ENCODE data around the gene GBP7.
A peak's percentile ranks its signal among the peaks of the same experiment; 100 is the strongest.
"Not testable (repeated sequence)": the region's sequence is repeated elsewhere in the genome, so short reads cannot be mapped to it uniquely, and the experiment has no call there.

GBP7 gene

DNA sequence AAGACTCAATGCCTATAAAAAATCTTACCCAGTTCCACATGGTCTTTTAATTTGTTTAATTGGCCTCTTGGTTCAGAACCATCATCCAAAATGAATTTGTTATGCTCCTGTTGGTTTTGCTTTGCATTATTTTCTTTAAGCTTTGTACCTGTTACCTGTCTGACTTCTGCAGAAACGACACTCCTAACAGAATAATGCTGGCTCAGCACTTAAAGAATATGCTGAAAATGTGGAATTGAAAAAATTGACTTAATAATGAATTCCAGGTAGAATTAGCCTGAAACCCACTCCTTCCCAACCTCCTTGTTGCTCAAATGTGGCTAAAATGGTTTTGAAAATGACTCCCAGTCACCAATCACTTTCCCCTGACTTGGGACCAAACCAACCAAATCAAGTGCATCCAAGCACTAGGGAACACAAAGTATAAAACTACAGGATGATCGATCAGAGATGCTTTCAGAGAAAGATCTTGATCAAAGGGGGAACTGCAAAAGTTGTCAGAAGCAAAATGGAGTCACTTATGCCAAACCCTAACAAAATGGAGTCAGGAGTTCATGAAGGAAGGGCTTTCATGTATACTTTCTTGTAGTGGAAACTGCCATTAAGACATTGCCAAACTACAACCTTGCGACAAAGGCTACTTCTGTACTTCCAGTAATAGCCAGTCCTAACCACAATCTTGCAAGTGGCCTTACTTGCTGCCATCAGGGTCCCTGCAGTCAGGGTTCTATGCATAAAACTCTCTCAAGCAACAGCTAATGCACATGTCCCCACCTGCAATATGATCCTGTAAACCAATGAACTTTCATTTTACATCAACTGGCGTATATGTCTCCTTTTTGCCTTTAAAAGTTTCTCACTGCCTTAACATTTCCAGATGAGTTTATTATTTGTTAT lies 5.4 kb downstream of the GBP7 start:
- DNase-seq (ENCODE audit: low read depth in 2 of 3, low spot score in 1 of 3): no peak

DNA sequence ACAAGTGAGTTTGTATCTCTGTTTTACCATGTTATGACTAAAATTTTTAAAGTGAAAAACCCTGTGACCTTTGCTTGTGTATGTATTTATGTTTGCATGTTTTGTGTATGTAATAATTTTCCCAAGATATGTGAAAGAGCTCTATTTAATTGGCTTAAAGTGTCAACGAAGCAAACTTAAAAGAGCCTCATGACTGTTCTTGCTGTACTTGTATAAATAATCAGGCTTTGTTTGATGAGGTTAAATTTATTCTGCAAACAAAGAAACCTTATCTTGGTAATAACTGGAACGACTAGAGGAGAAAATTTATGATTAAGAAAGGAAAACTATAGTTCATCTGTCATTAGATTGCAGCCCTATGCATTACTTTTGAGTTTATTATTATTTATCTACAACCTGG lies 6.6 kb downstream of the GBP7 start:
- no peak for DNase-seq (ENCODE audit: low read depth in 2 of 3, low spot score in 1 of 3)

DNA sequence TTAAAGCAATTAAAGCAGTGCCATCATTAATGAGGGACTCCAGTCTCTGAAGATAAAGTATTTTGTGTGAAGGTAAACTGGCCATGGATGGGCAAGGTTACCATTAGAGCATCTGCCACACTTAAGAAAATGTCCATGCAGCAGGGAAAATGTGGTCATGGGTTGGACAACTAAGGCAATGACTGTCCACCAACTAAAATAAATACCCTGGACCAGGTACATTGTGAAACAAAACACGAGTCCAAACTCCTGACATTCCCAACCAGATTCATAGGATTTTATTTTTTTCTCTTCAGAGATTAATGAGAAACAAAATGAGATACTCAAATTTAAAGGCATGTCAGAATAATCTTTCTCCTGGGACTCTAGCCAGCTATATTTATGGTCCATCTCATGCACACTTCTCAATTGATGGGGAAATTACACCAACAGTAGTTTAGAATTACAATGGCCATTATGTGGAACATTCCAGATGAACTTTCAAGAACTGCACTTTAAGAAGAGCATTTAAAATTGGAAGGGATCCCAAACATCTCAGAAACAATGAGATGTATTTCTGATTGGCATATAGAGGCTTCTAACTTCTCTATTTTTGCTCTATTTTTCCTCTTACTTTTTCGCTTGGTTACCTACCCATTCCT lies 8.1 kb downstream of the GBP7 start:
- no peak for DNase-seq (ENCODE audit: low read depth in 2 of 3, low spot score in 1 of 3)

DNA sequence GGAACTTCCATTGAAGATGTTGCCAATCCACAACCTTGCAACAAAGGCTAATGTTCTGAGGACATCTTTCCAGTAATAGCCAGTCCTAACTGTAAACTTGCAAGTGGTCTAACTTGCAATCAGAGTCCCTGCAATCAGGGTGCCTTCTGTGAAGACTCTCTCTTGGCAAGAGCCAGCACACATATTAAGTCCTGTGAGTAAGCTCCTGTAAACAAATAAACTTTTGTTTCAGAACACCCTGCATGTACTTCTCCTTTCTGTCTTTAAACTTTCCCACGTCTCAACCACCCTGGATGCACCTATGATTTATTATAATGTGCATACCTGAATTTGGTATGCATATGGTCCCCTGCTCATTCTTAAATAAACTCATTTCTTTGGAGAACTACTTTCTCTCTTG lies 9.1 kb downstream of the GBP7 start:
- no peak for DNase-seq (ENCODE audit: low read depth in 2 of 3, low spot score in 1 of 3)

DNA sequence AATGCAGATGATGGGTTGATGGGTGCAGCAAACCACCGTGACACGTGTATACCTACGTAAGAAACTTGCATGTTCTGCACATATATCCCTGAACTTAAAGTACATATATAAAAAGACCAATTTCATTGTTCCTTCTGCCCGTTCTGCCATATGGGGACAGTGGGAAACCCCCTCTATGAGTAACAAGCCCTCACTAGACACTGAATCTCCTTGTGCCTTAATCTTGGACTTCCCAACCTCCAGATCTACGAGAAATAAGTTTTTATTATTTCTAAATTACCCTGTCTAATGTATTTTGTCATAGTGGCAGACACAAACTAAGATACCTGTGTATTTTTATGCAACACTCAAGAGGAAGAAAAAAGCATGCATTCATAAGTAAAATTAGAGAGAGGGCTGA lies 10.0 kb downstream of the GBP7 start:
- no peak for DNase-seq (ENCODE audit: low read depth in 2 of 3, low spot score in 1 of 3)

DNA sequence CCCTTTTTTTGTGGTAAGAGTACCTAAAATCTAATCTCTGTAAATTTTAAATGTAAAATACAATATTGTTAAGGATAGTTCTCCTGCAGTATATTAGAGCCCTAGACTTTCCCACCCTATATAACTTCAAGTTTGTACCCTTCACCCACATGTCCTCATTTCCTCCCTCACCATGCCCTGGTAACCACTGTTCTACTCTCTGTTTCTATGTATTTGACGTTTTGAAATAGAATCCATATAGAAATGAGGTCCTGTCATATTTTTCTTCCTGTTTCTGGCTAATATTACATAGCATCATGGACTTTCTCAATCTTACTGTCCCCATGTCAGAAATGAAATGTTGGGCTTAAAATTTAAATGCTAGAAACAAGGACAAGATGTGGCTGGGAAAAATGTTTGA lies 24.8 kb downstream of the GBP7 start:
- DNase-seq (ENCODE audit: low read depth in 2 of 3, low spot score in 1 of 3): no peak

DNA sequence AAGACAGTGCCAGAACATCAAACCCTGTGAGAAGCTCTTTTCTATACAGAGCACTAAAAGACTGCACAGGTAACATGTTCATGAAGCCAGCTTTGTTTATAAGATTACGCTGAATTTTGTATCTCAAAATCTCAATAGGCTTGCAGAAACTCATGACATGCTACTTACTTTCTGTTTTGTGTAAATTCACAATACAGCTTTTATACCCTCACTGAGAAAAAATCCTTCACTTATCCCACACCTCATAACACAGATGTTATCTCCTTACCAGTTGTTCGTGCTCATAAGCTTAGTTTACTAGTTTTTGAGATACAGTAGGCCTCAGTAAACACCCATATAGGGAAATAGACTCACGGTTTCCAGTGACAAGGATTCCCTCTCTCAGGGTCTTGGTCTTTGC lies 25.8 kb downstream of the GBP7 start:
- DNase-seq (ENCODE audit: low read depth in 2 of 3, low spot score in 1 of 3): no peak

DNA sequence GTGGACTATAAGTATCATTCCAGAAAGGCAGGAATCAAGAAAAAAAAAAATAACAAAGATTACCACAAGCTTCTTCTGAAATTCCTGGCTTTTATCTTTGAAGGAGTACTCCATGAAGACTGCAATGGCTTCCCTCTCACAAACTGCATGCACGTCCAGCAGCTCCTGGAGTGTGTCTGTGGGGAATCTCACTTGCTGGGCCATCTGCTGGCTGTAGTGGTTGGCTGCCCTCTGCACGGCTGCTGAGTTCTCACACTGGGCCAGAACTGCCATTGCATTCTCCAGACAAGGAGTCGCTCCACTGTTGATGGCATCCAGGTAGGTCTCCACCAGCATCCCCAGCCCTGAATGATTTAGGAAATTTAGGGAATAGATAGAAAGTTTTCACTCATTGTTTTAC lies 26.6 kb downstream of the GBP7 start:
- DNase-seq (ENCODE audit: low read depth in 2 of 3, low spot score in 1 of 3): no peak

DNA sequence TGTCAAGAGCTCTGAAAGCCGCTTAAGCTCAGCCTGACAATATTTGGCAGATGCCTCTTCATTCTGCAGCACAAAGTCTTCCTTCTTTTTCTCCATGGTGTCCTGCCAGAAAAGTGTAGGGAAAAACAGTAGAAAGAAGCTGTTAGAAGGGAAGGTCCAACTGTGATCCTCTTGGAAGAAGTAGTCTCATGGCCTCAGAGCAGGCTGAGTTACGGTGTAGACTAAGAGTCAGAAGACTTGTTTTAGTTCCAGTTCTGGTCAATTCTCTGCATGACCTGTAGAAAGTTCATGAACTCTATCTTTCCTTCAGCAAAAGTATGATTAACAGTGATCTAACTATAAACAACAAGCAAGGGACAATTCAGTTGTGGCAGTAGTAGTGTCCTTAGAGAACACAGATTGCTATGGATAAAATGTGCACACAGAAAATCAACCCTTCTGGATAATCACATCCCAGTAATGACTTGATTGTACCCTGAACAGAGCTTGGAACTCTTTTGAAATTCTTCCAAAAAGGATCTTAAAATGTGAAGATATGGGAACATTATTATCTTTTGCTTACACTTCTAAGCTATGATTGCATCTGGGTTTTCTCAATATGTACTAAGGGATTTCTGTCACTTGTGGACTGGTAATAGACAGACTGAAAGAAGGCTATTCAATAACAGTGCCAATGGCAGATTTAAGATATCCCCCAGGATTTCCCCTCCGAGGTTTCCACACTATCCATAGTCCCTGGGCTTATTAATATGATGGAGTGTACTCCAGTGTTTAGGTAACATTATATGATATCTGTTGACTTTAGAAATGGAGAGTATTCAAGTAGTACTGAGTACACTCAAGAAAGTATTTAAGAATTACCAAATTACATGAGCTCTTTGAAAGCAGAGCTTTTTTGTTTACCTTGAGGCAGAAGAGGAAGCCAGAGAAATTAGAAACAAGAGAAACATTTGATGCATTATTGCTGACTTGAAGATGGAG lies 27.8 kb downstream of the GBP7 start:
- no peak for DNase-seq (ENCODE audit: low read depth in 2 of 3, low spot score in 1 of 3)

DNA sequence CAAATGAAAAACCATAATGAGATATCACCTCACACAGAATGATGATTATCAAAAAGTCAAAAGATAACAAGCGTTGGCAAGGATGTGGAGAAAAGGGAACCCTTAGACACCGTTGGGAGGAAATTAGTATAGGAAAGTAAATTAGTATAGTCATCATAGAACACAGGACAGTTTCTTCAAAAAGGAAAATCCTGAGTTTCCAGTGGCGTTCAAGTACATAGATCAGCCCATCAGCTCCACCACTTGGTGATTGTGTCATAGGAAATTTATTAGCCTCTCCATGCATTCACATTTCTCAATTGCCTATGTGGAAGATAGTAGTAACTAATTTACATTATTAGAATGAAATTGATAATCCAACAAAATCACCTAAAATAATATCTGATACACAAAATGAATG lies 29.1 kb downstream of the GBP7 start:
- no peak for DNase-seq (ENCODE audit: low read depth in 2 of 3, low spot score in 1 of 3)

DNA sequence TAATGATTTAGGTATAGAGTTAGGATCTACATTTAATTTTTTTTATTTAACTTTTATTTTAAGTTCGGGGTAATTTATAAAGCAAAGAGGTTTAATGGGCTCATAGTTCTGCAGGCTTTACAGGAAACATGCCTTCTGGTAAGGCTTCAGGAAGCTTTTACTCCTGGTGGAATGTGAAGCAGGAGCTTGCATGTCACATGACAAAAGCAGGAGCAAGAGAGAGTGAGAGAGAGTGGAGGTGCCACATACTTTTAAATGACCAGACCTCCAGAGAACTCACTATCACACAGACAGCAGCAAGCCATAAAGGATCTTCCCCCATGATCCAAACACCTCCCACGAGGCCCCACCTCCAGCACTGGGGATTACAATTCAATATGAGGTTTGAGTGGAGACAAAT lies 32.3 kb downstream of the GBP7 start:
- no peak for DNase-seq (ENCODE audit: low read depth in 2 of 3, low spot score in 1 of 3)

DNA sequence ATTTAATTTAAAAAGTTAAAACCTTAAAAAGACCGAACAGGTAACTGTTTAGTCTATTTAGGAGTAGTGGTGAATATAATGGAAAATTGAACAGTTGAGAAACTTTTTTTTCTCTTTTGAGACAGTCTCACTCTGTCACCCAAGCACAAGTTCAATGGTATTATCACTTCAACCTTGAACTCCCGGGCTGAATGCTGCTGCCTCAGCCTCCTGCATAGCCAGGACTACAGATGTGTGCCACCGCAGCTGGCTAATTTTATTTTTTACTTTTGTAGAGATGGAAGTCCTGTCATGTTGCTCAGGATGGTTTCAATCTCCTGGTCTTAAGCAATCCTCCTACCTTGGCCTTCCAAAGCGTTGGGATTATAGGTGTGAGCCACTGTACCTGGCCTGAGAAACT lies 33.6 kb downstream of the GBP7 start:
- no peak for DNase-seq (ENCODE audit: low read depth in 2 of 3, low spot score in 1 of 3)

DNA sequence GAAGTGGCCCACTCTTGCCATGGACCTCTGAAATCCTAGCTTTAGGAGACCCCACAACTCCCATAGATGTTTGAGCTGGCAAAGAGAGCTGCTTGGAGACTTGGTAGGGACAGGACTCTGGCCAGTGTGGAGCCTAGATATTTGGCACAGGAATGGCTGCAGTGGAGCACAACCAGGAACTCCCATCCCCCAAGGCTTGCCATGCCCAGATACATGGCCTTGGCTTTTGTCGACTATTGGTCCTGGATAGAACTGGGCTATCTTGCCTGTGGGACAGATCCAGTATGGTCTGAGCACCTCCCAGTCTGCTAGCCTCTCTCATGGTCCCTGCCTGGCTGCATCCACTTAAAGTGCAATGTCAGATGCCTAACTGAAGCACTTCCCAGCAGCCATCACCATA lies 42.1 kb downstream of the GBP7 start:
- DNase-seq (ENCODE audit: low read depth in 2 of 3, low spot score in 1 of 3): no peak

DNA sequence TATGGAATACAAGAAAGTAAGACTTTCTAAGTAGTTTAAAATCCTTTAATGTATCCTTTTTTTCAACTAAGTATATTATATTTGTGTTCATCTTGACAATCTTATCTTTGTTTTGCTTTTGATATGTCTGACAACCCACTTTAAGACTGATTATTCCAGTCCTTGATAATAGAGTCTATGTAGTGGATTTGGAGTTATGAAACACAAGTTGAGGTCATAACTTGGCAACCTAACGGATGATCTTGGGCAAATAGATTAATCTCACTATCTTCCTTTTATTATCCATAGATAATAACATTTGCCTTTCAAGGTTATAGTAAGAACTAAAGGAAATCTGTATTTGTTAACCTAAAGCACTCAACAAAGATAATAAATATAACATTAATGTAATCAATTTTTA lies 45.1 kb downstream of the GBP7 start:
- DNase-seq (ENCODE audit: low read depth in 2 of 3, low spot score in 1 of 3): no peak

DNA sequence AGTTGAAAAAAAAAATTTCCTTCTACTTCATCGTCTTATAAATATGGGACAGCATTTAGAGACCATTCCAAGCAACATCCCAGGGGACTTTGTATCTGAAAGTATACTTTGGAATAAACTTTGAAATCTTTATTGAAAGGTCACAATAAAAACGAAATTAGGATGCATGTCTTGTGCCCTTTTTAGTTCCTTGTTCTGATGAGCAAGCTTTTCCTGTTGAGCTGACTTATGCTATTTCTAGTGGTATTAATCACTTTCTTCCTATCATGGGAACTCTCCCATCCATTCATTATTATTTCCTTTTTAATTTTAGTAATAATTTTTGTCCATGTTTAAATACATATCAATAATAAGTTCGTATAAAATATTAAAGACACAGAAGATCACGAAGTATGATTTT lies 45.9 kb downstream of the GBP7 start:
- DNase-seq (ENCODE audit: low read depth in 2 of 3, low spot score in 1 of 3): no peak

DNA sequence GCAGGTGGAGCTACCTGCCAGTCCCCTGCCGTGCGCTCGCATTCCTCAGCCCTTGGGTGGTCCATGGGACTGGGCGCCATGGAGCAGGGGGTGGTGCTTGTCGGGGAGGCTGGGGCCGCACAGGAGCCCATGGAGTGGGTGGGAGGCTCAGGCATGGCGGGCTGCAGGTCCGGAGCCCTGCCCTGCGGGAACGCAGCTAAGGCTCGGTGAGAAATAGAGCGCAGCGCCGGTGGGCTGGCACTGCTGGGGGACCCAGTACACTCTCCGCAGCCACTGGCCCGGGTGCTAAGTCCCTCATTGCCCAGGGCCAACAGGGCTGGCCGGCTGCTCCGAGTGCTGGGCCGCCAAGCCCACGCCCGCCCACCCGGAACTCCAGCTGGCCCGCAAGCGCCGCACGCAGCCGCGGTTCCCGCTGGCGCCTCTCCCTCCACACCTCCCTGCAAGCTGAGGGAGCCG lies 47.8 kb downstream of the GBP7 start:
- DNase-seq (ENCODE audit: low read depth in 2 of 3, low spot score in 1 of 3): not testable (repeated sequence)

DNA sequence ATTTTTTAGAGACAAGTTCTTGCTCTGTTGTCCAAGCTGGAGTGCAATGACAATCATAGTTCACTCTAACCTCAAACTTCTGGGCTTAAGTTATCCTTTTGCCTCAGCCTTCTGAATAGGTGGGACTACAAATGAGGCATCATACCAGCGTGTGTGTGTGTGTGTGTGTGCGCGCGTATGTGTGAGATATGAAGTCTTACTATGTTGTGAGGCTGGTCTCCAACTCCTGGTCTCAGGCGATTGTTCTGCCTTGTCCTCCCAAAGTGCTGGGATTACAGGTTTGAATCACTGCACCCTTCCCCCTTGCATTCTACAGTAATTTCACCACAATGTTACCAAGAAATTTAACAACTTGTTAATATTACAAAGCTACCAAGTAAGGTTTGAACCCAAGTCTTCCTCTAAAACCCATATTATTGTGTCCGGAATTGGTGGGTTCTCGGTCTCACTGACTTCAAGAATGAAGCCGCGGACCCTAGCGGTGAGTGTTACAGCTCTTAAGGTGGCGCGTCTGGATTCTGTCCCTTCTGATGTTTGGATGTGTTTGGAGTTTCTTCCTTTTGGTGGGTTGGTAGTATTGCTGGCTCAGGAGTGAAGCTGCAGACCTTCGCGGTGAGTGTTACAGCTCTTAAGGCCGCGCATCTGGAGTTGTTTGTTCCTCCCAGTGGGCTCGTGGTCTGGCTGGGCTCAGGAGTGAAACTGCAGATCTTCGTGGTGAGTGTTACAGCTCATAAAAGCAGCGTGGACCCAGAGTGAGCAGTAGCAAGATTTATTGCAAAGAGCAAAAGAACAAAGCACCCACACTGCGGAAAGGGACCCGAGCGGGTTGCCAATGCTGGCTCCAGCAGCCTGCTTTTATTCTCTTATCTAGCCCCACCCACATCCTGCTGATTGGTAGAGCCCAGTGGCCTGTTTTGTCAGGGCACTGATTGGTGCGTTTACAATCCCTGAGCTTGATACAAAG lies 48.9 kb downstream of the GBP7 start:
- peak; percentile 64 to 82 (median 81) for DNase-seq (ENCODE audit: low read depth in 2 of 3, low spot score in 1 of 3)

DNA sequence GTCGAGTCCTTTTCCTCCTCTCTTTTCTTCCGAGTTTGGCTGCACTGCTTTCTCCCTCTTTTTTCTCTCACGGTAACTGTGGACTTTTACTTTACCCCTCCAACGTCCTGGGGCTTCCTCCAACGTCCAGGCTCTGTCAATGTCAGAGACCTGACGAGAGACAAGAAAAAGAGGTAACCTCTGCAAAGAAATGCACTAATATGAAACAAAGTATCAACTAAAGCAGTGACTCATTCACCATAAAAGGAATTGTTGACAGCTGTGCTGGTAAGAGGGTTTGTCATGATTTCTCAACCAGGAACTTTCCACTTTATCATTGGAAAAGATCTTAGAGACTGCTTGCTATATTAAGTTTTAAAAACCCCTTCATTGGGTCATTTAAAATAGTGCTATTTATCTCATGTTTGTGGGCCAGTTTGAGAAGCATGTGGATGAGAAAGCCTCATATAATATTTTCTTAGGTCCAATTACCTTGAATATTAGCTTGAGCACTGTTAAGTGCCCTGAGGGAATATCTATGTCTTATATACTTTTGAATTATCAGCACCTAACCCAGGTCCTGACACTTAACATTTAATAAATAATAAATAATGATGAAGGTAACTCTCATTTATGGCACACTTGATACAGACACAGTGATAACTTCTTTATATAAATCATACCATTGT lies 49.8 kb downstream of the GBP7 start, which contains the start of gene GBP2:
GBP2 (minus strand) TSS at position 202 of the 668 bp plus-strand sequence. CDS start 4,148 bp downstream, outside the sequence.
- no peak for DNase-seq (ENCODE audit: low read depth in 2 of 3, low spot score in 1 of 3)

DNA sequence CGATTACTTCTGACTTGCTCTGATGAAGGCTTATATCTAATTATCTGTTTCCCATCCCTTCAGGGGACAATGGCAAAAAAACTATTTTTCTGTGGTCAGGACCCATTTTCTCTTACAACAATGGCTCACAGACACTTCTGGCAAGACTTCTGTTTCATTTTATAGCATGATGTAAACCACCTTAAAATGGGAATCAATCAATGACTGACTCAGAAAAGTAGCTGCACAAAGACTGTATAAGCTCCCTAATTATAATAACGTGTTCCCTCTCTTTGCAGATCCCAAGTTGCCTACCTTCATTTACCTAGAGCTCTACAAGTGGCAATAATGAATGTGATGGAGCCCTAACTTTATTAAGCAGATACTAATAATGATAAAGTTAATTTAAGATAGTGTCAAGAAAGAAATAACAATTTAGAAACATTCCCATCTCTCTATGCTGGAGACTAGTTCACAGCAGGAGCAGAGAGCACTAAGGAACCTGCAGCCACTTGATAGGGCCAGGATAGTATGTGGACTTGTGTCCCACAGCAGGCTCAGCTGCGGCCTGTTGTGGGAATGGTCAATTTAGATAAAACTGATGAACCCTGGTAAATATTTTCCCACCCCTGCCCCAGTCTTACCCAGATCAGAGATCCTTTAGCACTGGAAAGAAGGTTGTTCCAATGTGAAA lies 50.4 kb downstream of the GBP7 start:
- DNase-seq (ENCODE audit: low read depth in 2 of 3, low spot score in 1 of 3): no peak

Measured in stimulated activated CD4-positive, alpha-beta T cell treated with anti-CD3 and anti-CD28 coated beads, Interleukin-12 subunit alpha, Interleukin-12 subunit beta, amount 100 ng/mL, for 48 hours (primary cell).